Measurements from ENCODE around the gene HS1BP3.

DNA sequence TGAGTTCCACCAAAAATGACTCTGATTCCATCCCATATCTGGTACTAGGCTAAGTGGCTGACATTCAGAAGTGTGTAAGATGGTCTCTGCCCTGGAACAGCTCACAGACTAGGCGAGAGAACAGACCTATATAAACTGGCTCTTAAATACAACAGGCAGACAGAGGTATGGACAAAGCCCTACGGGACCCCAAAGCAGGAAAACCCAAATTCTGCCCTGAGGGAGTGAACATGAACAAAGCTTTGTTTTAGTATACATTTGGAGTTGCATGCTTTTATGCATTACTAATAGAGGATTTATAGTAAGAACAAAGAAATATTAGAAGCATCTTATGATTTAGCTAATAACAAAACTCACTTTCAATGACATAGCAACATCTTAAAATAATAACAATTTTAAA lies 41.2 kb upstream of the HS1BP3 start:
- TF ChIP-seq, protein P1, sequence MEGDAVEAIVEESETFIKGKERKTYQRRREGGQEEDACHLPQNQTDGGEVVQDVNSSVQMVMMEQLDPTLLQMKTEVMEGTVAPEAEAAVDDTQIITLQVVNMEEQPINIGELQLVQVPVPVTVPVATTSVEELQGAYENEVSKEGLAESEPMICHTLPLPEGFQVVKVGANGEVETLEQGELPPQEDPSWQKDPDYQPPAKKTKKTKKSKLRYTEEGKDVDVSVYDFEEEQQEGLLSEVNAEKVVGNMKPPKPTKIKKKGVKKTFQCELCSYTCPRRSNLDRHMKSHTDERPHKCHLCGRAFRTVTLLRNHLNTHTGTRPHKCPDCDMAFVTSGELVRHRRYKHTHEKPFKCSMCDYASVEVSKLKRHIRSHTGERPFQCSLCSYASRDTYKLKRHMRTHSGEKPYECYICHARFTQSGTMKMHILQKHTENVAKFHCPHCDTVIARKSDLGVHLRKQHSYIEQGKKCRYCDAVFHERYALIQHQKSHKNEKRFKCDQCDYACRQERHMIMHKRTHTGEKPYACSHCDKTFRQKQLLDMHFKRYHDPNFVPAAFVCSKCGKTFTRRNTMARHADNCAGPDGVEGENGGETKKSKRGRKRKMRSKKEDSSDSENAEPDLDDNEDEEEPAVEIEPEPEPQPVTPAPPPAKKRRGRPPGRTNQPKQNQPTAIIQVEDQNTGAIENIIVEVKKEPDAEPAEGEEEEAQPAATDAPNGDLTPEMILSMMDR (IDR thresholded peaks at IDR 0.05; ENCODE audit: extremely low read depth in 1 of 2, insufficient read depth in 1 of 2, low read depth in 1 of 2, low read length in 2 of 2), result no peak
- TF ChIP-seq FOS (IDR thresholded peaks at IDR 0.05; ENCODE audit: borderline replicate concordance, insufficient read depth, low read length), result no peak
- TF ChIP-seq EZH2 (IDR thresholded peaks at IDR 0.05; ENCODE audit: borderline replicate concordance, low read depth, low read length, severe bottlenecking), result no peak
